Type B pancreatic cell (in vitro differentiated cells): ENCODE results near the gene ADD2. TPM values are rescaled to one million over a fixed set of nuclear protein-coding genes. Genes with fewer than 3 reads are reported as not detected.

ENCODE experiments used
- DNase-seq: peaks from one replicate; pipeline ENCODE4 v3.0.0; 2021; ENCODE audit warnings: mixed read lengths; ENCODE audit not compliant: unreplicated experiment; ENCODE audit errors: extremely low spot score
- H3K27ac Mint-ChIP-seq: 2 replicates; pipeline ENCODE4 v1.8.0; 2021; ENCODE audit warnings: mild to moderate bottlenecking, mixed read lengths
- H3K27me3 Mint-ChIP-seq: 2 replicates; pipeline ENCODE4 v1.8.0; 2021; ENCODE audit warnings: mixed read lengths
- H3K36me3 Mint-ChIP-seq: 2 replicates; pipeline ENCODE4 v1.8.0; 2021; ENCODE audit warnings: mixed read lengths
- H3K4me1 Mint-ChIP-seq: one replicate; pipeline ENCODE4 v1.8.0; 2021; ENCODE audit warnings: mixed read lengths; ENCODE audit not compliant: unreplicated experiment
- H3K4me3 Mint-ChIP-seq: 2 replicates; pipeline ENCODE4 v1.8.0; 2021; ENCODE audit warnings: mild to moderate bottlenecking, mixed read lengths
- H3K9me3 Mint-ChIP-seq: 2 replicates; pipeline ENCODE4 v1.8.0; 2021; ENCODE audit warnings: mixed read lengths
- CTCF ChIP-seq: fragments of 200-600 bp; sonication (generic); conservative IDR thresholded peaks from 2 replicates; pipeline ENCODE4 v1.5.0; 2021; ENCODE audit warnings: antibody characterized with exemption, mild to moderate bottlenecking
- total RNA-seq: library from RNA; stranded (reverse); gene quantifications from 2 replicates; pipeline ENCODE4 v1.2.1, GENCODE V29; 2021; ENCODE audit warnings: low replicate concordance

ADD2 gene
- total RNA-seq, 1 donor from 2014 or later, result 5.0 TPM

GRCh38 chr2:70771446-70771845 lies 3.4 kb upstream of the ADD2 start:
- Mint-ChIP-seq H3K27ac (no peak overlapping the region), H3K27me3 (peaks cover 90% of the 10 kb centered on the region), H3K4me1 (peaks cover 4% of the 10 kb centered on the region), H3K4me3 (no peak overlapping the region), H3K36me3 (no peaks in the 10 kb centered on the region), H3K9me3 (no peaks in the 10 kb centered on the region)
- DNase-seq, result no peak
- TF ChIP-seq CTCF, result no peak

GRCh38 chr2:70769450-70769849 lies 1.4 kb upstream of the ADD2 start:
- H3K27ac Mint-ChIP-seq, result no peak overlapping the region
- no peak for TF ChIP-seq CTCF
- H3K4me1 Mint-ChIP-seq, result peaks cover 5% of the 10 kb centered on the region
- H3K27me3 Mint-ChIP-seq, result peaks cover 90% of the 10 kb centered on the region
- no peaks in the 10 kb centered on the region for H3K9me3 Mint-ChIP-seq
- peak overlapping the region; percentile 83 for H3K4me3 Mint-ChIP-seq
- DNase-seq, result no peak
- no peaks in the 10 kb centered on the region for H3K36me3 Mint-ChIP-seq

- Mint-ChIP-seq H3K4me1 (peaks cover 5% of the 10 kb centered on the region), H3K36me3 (no peaks in the 10 kb centered on the region), H3K9me3 (no peaks in the 10 kb centered on the region), H3K4me3 (peak overlapping the region; percentile 83), H3K27ac (peak overlapping the region; percentile 17), H3K27me3 (peaks cover 89% of the 10 kb centered on the region)
- TF ChIP-seq CTCF, result no peak
- no peak for DNase-seq
Observed at GRCh38 chr2:70768590-70769085, 638 bp upstream of the ADD2 start.

- no peak for DNase-seq
- Mint-ChIP-seq H3K27me3 (peaks cover 79% of the 10 kb centered on the region), H3K4me1 (peaks cover 5% of the 10 kb centered on the region), H3K27ac (no peak overlapping the region), H3K36me3 (no peaks in the 10 kb centered on the region), H3K9me3 (no peaks in the 10 kb centered on the region), H3K4me3 (peak overlapping the region; percentile 79)
- no peak for TF ChIP-seq CTCF
Observed at GRCh38 chr2:70767079-70767698, 811 bp downstream of the ADD2 start.

- TF ChIP-seq CTCF, result no peak
- no peak for DNase-seq
- Mint-ChIP-seq H3K27ac (no peak overlapping the region), H3K9me3 (no peaks in the 10 kb centered on the region), H3K36me3 (no peaks in the 10 kb centered on the region), H3K4me1 (peaks cover 5% of the 10 kb centered on the region), H3K4me3 (peak overlapping the region; percentile 79), H3K27me3 (peaks cover 76% of the 10 kb centered on the region)
Observed at GRCh38 chr2:70766357-70767078, 1.5 kb downstream of the ADD2 start.
